GM19193 (cell line): Measurements from ENCODE around the gene P2RY1.

Experiments
- POLR2A ChIP-seq: IDR thresholded peaks from 4 replicates; pipeline ENCODE4 v1.6.1; 2011; ENCODE audit not compliant: insufficient read depth, insufficient read length; ENCODE audit errors: extremely low read depth

P2RY1 gene

DNA sequence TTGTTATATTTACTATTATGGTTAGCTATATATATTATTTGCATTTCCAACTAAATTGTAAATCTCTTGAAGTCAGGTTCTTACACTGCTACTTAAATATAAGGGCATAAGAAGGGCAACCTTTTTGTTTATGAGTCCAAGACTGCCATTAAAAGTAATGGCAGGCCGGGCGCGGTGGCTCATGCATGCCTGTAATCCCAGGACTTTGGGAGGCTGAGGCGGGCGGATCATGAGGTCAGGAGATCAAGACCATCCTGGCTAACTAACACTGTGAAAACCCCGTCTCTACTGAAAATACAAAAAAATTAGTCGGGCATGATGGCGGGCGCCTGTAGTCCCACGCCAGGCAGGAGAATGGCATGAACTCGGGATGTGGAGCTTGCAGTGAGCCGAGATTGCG lies 2.9 kb upstream of the P2RY1 start:
- no peak for TF ChIP-seq POLR2A

DNA sequence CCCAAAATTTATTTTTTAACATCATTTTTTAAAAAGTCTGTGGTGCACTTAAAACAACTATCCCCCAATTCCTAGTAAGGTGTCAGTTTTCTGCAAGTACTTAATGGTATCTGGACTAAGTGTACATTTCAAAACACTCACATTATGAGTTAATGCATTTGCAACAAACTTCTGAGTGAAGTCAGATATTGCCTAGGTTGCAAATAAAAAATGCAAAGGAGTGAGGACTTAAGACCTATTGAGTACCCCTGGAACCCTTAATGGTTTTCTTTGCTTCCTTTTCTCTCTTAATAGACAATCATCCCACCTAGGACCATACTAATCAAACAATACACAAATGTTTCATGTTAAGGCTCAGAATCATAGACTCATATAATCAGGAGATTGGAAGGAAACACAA lies 1.8 kb upstream of the P2RY1 start:
- TF ChIP-seq POLR2A = no peak

GRCh38 chr3:152834191-152834775 lies 648 bp upstream of the P2RY1 start:
- TF ChIP-seq POLR2A = no peak

GRCh38 chr3:152835601-152836102 lies 721 bp downstream of the P2RY1 start:
- TF ChIP-seq POLR2A = no peak

DNA sequence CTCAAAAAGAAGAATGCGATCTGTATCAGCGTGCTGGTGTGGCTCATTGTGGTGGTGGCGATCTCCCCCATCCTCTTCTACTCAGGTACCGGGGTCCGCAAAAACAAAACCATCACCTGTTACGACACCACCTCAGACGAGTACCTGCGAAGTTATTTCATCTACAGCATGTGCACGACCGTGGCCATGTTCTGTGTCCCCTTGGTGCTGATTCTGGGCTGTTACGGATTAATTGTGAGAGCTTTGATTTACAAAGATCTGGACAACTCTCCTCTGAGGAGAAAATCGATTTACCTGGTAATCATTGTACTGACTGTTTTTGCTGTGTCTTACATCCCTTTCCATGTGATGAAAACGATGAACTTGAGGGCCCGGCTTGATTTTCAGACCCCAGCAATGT lies 1.3 kb downstream of the P2RY1 start:
- no peak for TF ChIP-seq POLR2A

- no peak for TF ChIP-seq POLR2A
Measured at GRCh38 chr3:152839511-152839910, 4.6 kb downstream of the P2RY1 start.

DNA sequence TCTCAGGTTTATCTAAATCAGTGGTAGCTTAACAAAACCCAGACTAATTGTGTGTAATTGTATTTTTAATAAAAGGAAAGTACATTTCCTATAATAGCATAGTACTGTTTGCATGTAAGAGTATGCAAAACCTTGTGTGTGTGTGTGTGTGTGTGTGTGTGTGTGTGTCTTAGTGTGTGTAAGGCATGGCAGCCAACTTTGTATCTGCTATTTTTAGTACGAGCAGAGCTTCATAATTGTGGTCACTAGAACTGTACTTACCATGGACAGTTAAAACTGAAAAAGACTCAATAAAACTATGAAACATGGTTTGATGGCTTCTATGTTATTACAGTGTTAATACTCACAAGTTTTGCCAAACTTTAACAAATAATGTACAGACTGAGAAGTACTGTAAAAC lies 6.2 kb downstream of the P2RY1 start:
- no peak for TF ChIP-seq POLR2A

GRCh38 chr3:152842413-152842812 lies 7.5 kb downstream of the P2RY1 start:
- no peak for TF ChIP-seq POLR2A

DNA sequence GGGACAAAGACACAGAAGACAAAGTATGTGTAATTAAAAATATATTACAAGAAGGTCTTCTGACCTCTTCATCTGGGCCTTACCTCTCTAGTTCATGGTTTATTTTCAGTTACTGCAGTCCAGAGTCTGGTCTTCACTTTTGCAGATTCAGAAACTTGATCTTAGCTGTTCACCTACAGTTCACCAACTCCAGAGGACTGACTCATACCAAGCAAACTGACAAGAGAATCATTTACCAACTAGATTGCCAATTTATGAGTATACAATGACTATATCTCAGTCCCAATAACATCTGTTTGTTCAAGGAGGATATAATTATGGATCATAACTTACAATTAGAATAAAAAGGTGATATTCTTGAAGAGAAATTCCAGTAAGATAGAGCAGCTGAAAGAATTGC lies 9.0 kb downstream of the P2RY1 start:
- TF ChIP-seq POLR2A = no peak

DNA sequence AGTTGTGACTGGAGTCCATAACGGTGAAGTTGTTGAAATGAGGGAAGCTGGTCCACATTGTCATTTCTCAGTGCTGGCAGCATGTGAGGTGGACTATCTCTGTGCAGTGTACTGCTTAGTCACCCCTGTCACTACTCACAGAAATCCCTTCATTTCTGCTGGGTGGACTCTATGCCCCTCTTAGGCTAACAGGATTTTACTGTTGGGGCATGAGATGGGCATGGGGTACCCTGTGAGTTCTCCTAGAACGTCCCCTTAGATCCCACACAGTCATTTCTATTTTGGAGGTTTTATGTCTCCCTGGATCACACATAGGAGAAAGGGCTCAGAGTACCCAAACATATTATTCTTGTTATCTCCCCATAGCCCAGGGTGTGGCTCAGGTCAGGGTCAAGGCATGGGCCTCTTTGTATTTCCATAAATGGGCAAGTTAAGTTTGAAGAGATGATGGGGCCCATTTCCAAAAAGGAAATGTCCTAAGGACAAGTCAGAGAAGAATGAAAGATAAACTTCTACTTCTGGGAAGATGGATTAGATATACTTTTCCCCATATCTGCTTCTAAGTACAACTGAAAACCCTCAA lies 15.2 kb downstream of the P2RY1 start:
- TF ChIP-seq POLR2A = no peak

- no peak for TF ChIP-seq POLR2A
Measured at GRCh38 chr3:152853196-152853595, 18.3 kb downstream of the P2RY1 start.

DNA sequence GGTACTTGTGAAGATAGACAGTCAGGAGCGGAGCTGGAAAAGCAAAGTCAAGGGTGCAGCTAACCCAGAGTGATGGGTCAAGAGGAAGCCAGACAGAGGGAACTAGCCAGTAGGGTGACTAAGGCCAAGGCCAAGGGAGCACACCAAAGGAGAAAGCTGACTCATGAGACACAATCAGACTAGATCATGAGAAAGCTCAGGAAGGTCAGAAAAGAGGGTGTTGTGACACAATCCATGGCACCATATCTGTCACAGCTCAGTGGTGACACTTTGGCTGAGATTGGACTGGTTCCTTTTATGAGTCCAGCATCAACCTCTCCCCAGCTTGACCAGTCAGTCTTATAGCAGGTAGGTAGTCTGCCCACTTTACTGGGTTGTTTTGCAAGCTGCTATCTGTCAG lies 22.2 kb downstream of the P2RY1 start:
- TF ChIP-seq POLR2A = no peak

DNA sequence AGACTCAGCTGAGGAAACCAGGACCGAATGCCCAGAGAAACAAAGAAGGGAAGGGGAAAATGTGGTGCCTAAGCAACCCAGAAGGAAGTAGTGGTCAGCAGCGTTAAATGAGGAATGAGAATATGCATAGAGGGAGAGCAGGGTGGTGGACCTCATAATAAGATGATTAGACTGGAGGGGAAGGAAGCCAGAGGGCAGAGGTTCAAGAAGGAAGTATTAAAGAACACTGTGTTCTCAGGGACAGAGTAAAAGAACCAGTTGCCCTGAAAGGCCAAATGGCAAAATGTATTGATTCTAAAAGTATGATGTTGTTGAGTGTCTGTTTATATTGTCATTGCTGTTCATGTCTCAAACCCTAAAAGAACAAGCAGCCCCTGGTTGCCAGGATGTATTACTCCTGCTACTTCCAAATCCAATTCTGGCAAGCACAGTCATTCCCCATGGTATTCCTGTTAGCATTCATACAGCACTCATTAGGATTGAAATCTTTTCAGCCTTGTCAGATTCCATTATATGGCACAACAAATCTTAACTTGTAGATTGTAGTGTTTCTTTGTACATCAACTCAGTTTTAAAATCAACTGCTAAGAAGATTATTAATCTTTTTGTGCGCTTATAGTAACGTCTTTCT lies 23.4 kb downstream of the P2RY1 start:
- TF ChIP-seq POLR2A = no peak

DNA sequence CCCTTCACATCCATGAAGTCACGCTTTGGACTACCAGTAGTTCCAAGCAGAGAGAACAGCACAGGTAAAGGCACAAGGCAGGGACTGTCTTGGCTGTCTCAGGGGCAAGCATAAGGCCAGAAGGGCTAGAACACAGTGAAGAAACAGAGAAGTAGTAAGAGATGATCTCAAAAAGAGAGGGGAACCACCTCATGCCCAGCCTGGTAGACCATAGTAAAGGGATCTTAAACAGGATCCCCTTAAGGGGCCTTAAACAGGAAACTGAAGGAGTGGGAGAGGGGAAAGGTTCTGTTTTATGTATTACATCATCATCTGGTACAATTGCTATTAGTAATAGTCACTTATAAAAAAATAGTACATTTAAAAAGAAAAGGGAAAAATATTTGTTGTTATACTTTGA lies 25.8 kb downstream of the P2RY1 start:
- TF ChIP-seq POLR2A = no peak

DNA sequence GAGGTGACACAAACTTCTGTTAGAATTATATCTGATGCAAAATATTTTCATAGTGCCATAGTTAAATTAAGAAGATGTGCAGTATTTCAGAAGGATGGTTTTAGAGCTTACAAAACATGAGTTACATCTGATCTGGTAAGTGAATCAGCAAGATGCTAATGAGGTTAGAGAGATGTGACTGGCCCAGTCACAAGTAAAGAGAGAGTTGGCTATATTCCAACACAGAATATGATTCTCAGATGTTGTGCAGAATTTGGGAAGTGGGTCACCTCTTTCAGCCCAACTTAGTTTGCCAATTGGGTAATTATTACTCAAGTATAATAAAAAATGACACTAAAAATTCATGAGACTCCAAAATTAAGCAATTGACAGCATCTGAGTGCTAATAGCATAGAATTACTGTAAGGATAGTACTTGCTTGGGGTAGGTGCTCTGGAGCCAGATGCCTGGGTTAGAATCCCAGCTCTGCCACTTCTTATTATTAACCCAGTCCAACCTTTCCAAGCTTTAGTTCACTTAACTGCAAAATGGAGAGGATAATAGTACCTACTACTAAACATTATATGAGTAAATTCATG lies 30.8 kb downstream of the P2RY1 start:
- TF ChIP-seq POLR2A = no peak

- no peak for TF ChIP-seq POLR2A
Measured at GRCh38 chr3:152870027-152870426, 35.1 kb downstream of the P2RY1 start.
